H1 (cell line): ENCODE results near the gene NAV2. TPM values are rescaled to one million over a fixed set of nuclear protein-coding genes. Genes with fewer than 3 reads are reported as not detected.

ENCODE experiments used
- ASH2L ChIP-seq: fragments of 200-600, 300-600 bp; sonication (generic); IDR thresholded peaks from one replicate; pipeline ENCODE4 v1.7.1; 2017; ENCODE audit warnings: low read length
- ATF2 ChIP-seq: IDR thresholded peaks from 2 replicates; pipeline ENCODE4 v1.6.1; 2012; ENCODE audit warnings: low read length, inconsistent platforms
- CHD1 ChIP-seq: IDR thresholded peaks from 2 replicates; pipeline ENCODE4 v1.6.1; 2012; ENCODE audit warnings: low read depth, low read length, improper control_type of control experiment
- E2F6 ChIP-seq: IDR thresholded peaks from 2 replicates; pipeline ENCODE4 v1.6.1; 2012; ENCODE audit warnings: inconsistent platforms
- EP300 ChIP-seq, 2 experiments: IDR thresholded peaks; 1 replicate in 1 of 2; 2 replicates in 1 of 2; pipeline ENCODE4 v1.6.1; 2011 to 2012; ENCODE audit warnings: low read depth in 2 of 2, low read length in 2 of 2, mild to moderate bottlenecking in 2 of 2, borderline replicate concordance in 1 of 2, inconsistent platforms in 1 of 2, moderate library complexity in 1 of 2
- FOSL1 ChIP-seq: IDR thresholded peaks from 2 replicates; pipeline ENCODE4 v1.6.1; 2011; ENCODE audit warnings: mild to moderate bottlenecking, low read depth, low read length, moderate library complexity; ENCODE audit not compliant: insufficient read depth
- GTF2F1 ChIP-seq: IDR thresholded peaks from 2 replicates; pipeline ENCODE4 v1.6.1; 2012; ENCODE audit warnings: low read depth, low read length, improper control_type of control experiment, borderline replicate concordance
- JUN ChIP-seq: IDR thresholded peaks from 2 replicates; pipeline ENCODE4 v1.6.1; 2011; ENCODE audit warnings: low read depth, mild to moderate bottlenecking, improper control_type of control experiment, low read length
- JUND ChIP-seq: IDR thresholded peaks from 2 replicates; pipeline ENCODE4 v1.6.1; 2011; ENCODE audit warnings: mild to moderate bottlenecking, improper control_type of control experiment, low read length
- KDM1A ChIP-seq: fragments of 200-600, 300-600 bp; sonication (generic); IDR thresholded peaks from 2 replicates; pipeline ENCODE4 v1.7.1; 2016; ENCODE audit warnings: mild to moderate bottlenecking, low read length, borderline replicate concordance
- KDM5A ChIP-seq: fragments of 200-600 bp; IDR thresholded peaks from 2 replicates; pipeline ENCODE4 v1.7.1; 2012; ENCODE audit warnings: mild to moderate bottlenecking, low read length, inconsistent platforms, mixed read lengths
- MAFK ChIP-seq: IDR thresholded peaks from 2 replicates; pipeline ENCODE4 v1.6.1; 2012; ENCODE audit warnings: low read depth, mild to moderate bottlenecking, improper control_type of control experiment, low read length
- POLR2AphosphoS5 ChIP-seq: IDR thresholded peaks from 2 replicates; pipeline ENCODE4 v1.6.1; 2011; ENCODE audit warnings: low read depth, low read length
- RAD21 ChIP-seq, 2 experiments: IDR thresholded peaks in 1 of 2; conservative IDR thresholded peaks in 1 of 2; 2 replicates each; pipeline ENCODE4 v1.6.1; 2011; ENCODE audit warnings: low read depth in 2 of 2, low read length in 2 of 2, improper control_type of control experiment in 1 of 2, inconsistent platforms in 1 of 2, mild to moderate bottlenecking in 1 of 2, moderate library complexity in 1 of 2
- SAP30 ChIP-seq: fragments of 300-600 bp; sonication (generic); IDR thresholded peaks from 2 replicates; pipeline ENCODE4 v1.7.1; 2012; ENCODE audit warnings: low read length, moderate library complexity, mild to moderate bottlenecking, inconsistent platforms; ENCODE audit not compliant: insufficient read depth, insufficient replicate concordance
- TEAD4 ChIP-seq: IDR thresholded peaks from 2 replicates; pipeline ENCODE4 v1.6.1; 2012; ENCODE audit warnings: low read depth, low read length, inconsistent platforms, mixed read lengths
- USF2 ChIP-seq: IDR thresholded peaks from 2 replicates; pipeline ENCODE4 v1.6.1; 2011; ENCODE audit warnings: low read length, improper control_type of control experiment
- ZNF274 ChIP-seq: IDR thresholded peaks from 2 replicates; pipeline ENCODE4 v1.7.0; 2012; ENCODE audit warnings: low read length, borderline replicate concordance; ENCODE audit errors: extremely low read depth
- polyA plus RNA-seq, 7 experiments: library from polyadenylated mRNA; depleted of rRNA in 3 of 7; stranded (reverse) in 5 of 7; unstranded in 2 of 7; fragments of >200 nt in 5 of 7; fragments of 200-250 nt in 2 of 7; gene quantifications; 1 replicate in 5 of 7; 2 replicates in 1 of 7; 4 replicates in 1 of 7; pipeline versions ENCODE4 v1.2.1 to v1.2.3, GENCODE V29; 2011 to 2013; ENCODE audit warnings: missing spikeins in 2 of 7, mixed read lengths in 2 of 7
- total RNA-seq: library from RNA; stranded (reverse); fragmentation: NEBNext Ultra II Directional; extraction: Animal tissue kit (Norgen Biotek cat#: 25700); gene quantifications from 2 replicates; pipeline ENCODE4 v1.2.1, GENCODE V29; 2021

Gene NAV2
- total and polyA plus RNA-seq, 2 of the 8 experiments (the other 6 are each of a cell fraction or from before 2014, with no cell fraction given): 35.6 to 73.6 TPM

GRCh38 chr11:20026629-20027555, 314.3 kb downstream of the NAV2 start (continued):
- TF ChIP-seq RAD21 (IDR thresholded peaks at IDR 0.05 in 1 of 2, conservative IDR thresholded peaks at IDR 0.05 in 1 of 2; ENCODE audit: low read depth in 2 of 2, low read length in 2 of 2) (0 out of 4 replicates have a peak, but pooled peaks of 1 of the 2 experiments have one; percentile 2), JUND (no peak), MAFK (no peak; the same call in 1 of the 2 replicates), ASH2L (peak; percentile 76), FOSL1 (no peak), USF2 (no peak), GTF2F1 (no peak), ATF2 (peak; percentile 95), SAP30 (no peak), CHD1 (no peak), E2F6 (no peak), JUN (no peak; the same call in 1 of the 2 replicates), ZNF274 (no peak), KDM5A (no peak), POLR2AphosphoS5 (no peak; the same call in 1 of the 2 replicates), TEAD4 (peak; percentile 30; the same call in 1 of the 2 replicates), KDM1A (peak; percentile 99), EP300 (IDR thresholded peaks at IDR 0.05; ENCODE audit: borderline replicate concordance in 1 of 2, low read depth in 2 of 2, low read length in 2 of 2) (peak in 1 of 2 experiments; percentile 81; a peak in 2 of 3 replicates)
